C4-2B (cell line): ENCODE results near the gene MAPK8IP3.

Experiments used
- H3K27ac ChIP-seq: fragments of 450-650 bp; 2 replicates; pipeline ENCODE4 v1.5.1; 2017
- ZFX ChIP-seq: fragments of 450-650 bp; IDR thresholded peaks from 2 replicates; pipeline ENCODE4 v1.6.1; 2017
- TF ChIP-seq, protein P1 (sequence below): fragments of 450-650 bp; conservative IDR thresholded peaks from 2 replicates; pipeline ENCODE4 v1.5.1; 2017; ENCODE audit warnings: mild to moderate bottlenecking

The MAPK8IP3 gene

GRCh38 chr16:1665829-1666228, 40.2 kb upstream of the MAPK8IP3 start:
- H3K27ac ChIP-seq, result no peak overlapping the region
- TF ChIP-seq ZFX, result no peak
- TF ChIP-seq, protein P1, sequence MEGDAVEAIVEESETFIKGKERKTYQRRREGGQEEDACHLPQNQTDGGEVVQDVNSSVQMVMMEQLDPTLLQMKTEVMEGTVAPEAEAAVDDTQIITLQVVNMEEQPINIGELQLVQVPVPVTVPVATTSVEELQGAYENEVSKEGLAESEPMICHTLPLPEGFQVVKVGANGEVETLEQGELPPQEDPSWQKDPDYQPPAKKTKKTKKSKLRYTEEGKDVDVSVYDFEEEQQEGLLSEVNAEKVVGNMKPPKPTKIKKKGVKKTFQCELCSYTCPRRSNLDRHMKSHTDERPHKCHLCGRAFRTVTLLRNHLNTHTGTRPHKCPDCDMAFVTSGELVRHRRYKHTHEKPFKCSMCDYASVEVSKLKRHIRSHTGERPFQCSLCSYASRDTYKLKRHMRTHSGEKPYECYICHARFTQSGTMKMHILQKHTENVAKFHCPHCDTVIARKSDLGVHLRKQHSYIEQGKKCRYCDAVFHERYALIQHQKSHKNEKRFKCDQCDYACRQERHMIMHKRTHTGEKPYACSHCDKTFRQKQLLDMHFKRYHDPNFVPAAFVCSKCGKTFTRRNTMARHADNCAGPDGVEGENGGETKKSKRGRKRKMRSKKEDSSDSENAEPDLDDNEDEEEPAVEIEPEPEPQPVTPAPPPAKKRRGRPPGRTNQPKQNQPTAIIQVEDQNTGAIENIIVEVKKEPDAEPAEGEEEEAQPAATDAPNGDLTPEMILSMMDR, result no peak

- no peak overlapping the region for H3K27ac ChIP-seq
- TF ChIP-seq ZFX, result no peak
- TF ChIP-seq, protein P1, result no peak
These were observed 39.7 kb upstream of the MAPK8IP3 start for GRCh38 chr16:1666316-1666715.

GRCh38 chr16:1667271-1667670, 38.7 kb upstream of the MAPK8IP3 start:
- no peak for TF ChIP-seq ZFX
- TF ChIP-seq, protein P1, result no peak

DNA sequence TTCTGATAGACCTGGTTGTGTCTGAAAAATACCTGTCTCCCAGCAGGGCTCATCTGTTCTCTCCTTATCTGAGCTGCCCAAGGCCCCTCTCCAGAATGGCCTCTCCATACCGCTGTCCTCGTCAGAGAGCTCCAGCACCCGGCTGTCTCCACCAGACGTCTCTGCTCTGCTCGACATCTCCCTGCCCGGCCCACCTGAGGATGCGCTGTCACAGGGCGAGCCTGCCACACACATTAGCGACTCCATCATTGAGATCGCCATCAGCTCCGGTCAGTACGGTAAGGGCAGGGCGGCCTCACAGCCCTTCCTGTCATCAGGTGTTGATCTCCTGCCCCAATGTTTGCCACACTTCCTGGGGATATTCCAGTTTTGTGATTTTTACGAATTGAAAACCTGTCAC, 38.1 kb upstream of the MAPK8IP3 start:
- TF ChIP-seq, protein P1, result no peak
- no peak for TF ChIP-seq ZFX
- no peak overlapping the region for H3K27ac ChIP-seq

More at GRCh38 chr16:1667271-1667670, 38.7 kb upstream of the MAPK8IP3 start:
- H3K27ac ChIP-seq, result no peak overlapping the region

DNA sequence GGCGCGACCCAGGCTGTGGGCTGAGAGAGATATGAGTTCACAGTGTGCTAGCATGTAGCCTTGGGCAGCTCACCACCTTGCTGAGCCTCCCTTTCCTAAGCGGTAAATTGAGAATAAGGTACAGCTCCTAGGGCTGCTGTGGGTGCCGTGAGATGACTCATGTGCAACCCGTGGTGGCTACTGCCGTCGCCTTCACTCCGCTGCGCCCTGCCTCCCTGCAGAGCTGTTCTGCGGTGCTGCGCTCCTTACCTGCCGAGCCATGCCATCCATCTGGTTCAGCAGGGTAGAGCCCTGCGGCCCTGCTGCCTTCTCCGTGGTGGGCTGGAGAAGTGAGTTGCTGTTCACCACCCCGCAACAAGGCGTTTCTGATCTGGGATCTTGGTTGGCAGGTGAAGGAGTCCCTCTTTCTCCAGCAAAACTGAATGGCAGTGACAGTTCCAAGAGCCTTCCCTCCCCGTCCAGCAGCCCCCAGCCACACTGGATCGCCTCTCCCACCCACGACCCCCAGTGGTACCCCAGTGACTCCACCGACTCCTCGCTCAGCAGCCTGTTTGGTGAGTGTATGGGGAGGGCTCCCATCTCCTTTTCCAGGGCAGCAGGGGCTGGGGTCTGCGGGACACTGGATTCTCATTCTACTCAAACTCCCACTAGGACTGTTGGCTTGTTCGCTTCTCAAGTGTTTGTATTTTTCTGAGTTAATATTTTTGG, 37.2 kb upstream of the MAPK8IP3 start:
- no peak overlapping the region for H3K27ac ChIP-seq
- TF ChIP-seq, protein P1, result no peak
- TF ChIP-seq ZFX, result no peak

DNA sequence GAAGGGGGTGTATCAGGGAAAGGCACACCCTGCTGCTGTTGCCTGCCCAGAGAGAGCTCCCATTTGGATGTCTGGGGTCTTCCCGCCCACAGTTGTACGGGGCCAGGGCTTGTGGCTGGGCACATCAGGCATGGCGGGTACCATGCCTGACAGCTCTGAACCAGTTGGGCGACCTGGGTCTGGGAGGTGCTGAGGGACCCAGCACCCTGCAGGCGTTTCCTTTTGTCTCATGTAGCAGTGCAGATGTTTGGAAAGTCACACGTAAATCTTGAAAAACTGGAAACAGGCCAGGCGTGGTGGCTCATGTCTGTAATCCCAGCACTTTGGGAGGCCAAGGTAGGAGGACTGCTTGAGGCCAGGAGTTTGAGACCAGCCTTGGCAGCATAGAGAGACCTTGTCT, 36.3 kb upstream of the MAPK8IP3 start:
- no peak overlapping the region for H3K27ac ChIP-seq
- TF ChIP-seq ZFX, result no peak
- TF ChIP-seq, protein P1, result no peak

GRCh38 chr16:1670371-1670770, 35.6 kb upstream of the MAPK8IP3 start:
- H3K27ac ChIP-seq, result no peak overlapping the region
- TF ChIP-seq, protein P1, result no peak
- TF ChIP-seq ZFX, result no peak
